Measurements from ENCODE around the gene RALY. TPM values are rescaled to one million over a fixed set of nuclear protein-coding genes. Genes with fewer than 3 reads are reported as not detected.

The RALY gene
- total RNA-seq, 2 experiments from 2014 or later = 136 to 163 TPM

- intact Hi-C loops (cut with micrococcal nuclease; ENCODE audit: unreplicated experiment) = no loop called here
- no peak overlapping the region for H3K27ac ChIP-seq (ENCODE audit: low read depth, low read length, poor library complexity, severe bottlenecking)
- no peak for TF ChIP-seq EZH2phosphoT487 (IDR thresholded peaks at IDR 0.05; ENCODE audit: borderline replicate concordance, low read depth, low read length)
- TF ChIP-seq, protein P1, sequence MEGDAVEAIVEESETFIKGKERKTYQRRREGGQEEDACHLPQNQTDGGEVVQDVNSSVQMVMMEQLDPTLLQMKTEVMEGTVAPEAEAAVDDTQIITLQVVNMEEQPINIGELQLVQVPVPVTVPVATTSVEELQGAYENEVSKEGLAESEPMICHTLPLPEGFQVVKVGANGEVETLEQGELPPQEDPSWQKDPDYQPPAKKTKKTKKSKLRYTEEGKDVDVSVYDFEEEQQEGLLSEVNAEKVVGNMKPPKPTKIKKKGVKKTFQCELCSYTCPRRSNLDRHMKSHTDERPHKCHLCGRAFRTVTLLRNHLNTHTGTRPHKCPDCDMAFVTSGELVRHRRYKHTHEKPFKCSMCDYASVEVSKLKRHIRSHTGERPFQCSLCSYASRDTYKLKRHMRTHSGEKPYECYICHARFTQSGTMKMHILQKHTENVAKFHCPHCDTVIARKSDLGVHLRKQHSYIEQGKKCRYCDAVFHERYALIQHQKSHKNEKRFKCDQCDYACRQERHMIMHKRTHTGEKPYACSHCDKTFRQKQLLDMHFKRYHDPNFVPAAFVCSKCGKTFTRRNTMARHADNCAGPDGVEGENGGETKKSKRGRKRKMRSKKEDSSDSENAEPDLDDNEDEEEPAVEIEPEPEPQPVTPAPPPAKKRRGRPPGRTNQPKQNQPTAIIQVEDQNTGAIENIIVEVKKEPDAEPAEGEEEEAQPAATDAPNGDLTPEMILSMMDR (conservative IDR thresholded peaks at IDR 0.05; ENCODE audit: low read length) = no peak
- no TSS peak for BruUV-seq (replicated peaks)
- no peaks in the 10 kb centered on the region for H3K9me2 ChIP-seq (ENCODE audit: insufficient read depth, low read length)
- no peak for DNase-seq (ENCODE audit: low spot score)
- ChIA-PET POLR2A (no interaction called here), CTCF (ENCODE audit: unreplicated experiment) (no interaction called here)
- H3K79me2 ChIP-seq (ENCODE audit: insufficient read depth, low read depth, low read length) = peaks cover 96% of the 10 kb centered on the region
- no peak overlapping the region for H3K4me2 ChIP-seq (ENCODE audit: low read length)
- no peak overlapping the region for H2AFZ ChIP-seq (ENCODE audit: low read length)
- no peak overlapping the region for H3K4me3 ChIP-seq (ENCODE audit: low read depth, low read length, poor library complexity, severe bottlenecking)
- no peaks in the 10 kb centered on the region for H3K9me3 ChIP-seq (ENCODE audit: low read length)
- H4K20me1 ChIP-seq (ENCODE audit: insufficient read depth, low read length) = peaks cover 28% of the 10 kb centered on the region; the same call in 1 of the 2 replicates
- peaks cover 33% of the 10 kb centered on the region for H3K36me3 ChIP-seq (ENCODE audit: insufficient read depth, low read length)
- H3K4me1 ChIP-seq (ENCODE audit: insufficient read depth, low read length, poor library complexity, severe bottlenecking) = peaks cover 49% of the 10 kb centered on the region
These were observed 24.5 kb downstream of the RALY start for GRCh38 chr20:34018166-34018565.

DNA sequence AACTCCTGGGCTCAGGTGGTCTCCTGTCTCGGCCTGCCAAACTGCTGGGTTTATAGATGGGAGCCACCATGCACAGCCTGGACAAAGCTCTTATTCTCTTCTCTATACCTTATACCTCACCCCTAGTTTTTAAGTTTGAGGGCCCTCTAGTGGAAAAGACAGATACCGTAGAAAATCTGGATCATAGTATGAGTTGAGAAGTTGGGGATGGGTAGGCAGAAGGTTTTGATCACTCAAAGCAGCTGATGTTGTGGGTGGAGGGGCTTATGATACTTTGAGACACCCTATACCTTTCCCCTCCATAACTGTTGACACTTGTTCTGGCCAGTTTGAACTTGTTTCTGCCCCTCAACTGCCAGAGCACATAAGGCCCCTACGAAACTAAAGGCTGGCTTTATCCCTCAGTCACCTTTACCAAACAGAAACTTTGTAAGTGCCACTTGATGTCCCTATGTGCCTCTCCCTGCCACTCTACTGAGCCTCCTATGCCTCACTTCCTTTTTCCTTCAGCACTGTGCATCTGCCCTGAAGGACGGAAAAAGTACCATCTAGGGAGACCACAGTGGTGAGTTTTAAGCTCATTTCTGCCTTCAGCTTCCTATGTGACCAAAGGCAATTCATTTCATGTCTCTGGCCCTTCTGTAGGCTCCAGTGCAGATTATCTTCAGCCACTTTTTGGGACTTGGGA is 28.6 kb downstream of the RALY start:
- H3K36me3 ChIP-seq (ENCODE audit: insufficient read depth, low read length) = peaks cover 33% of the 10 kb centered on the region
- H4K20me1 ChIP-seq (ENCODE audit: insufficient read depth, low read length) = peaks cover 18% of the 10 kb centered on the region
- no peaks in the 10 kb centered on the region for H3K9me3 ChIP-seq (ENCODE audit: low read length)
- CTCF ChIA-PET (ENCODE audit: unreplicated experiment) = interaction anchor here (0.6 to 1.7 kb wide), 4 partner anchors 29 to 161 kb away, joined by 3 to 9 read pairs (median 3); no protein-coding TSS in a partner anchor
- peak; percentile 68 for DNase-seq (ENCODE audit: low spot score)
- no peak overlapping the region for H3K4me3 ChIP-seq (ENCODE audit: low read depth, low read length, poor library complexity, severe bottlenecking)
- no peak overlapping the region for H2AFZ ChIP-seq (ENCODE audit: low read length)
- POLR2A ChIA-PET = interaction anchor here (0.8 kb wide), 1 partner anchor 29 kb away, joined by 3 read pairs; the partner anchor contains the start of gene RALY
- no peaks in the 10 kb centered on the region for H3K9me2 ChIP-seq (ENCODE audit: insufficient read depth, low read length)
- TF ChIP-seq, protein P1 (conservative IDR thresholded peaks at IDR 0.05; ENCODE audit: low read length) = peak; percentile 82
- TF ChIP-seq EZH2phosphoT487 (IDR thresholded peaks at IDR 0.05; ENCODE audit: borderline replicate concordance, low read depth, low read length) = no peak
- peaks cover 56% of the 10 kb centered on the region for H3K4me1 ChIP-seq (ENCODE audit: insufficient read depth, low read length, poor library complexity, severe bottlenecking)
- H3K4me2 ChIP-seq (ENCODE audit: low read length) = peak overlapping the region; percentile 20
- H3K27ac ChIP-seq (ENCODE audit: low read depth, low read length, poor library complexity, severe bottlenecking) = peak overlapping the region; percentile 36
- H3K79me2 ChIP-seq (ENCODE audit: insufficient read depth, low read depth, low read length) = peaks cover 95% of the 10 kb centered on the region
- intact Hi-C loops (cut with micrococcal nuclease; ENCODE audit: unreplicated experiment) = loop anchor here (1.0 to 5.0 kb wide), 3 partner anchors 75 to 159 kb away; no protein-coding TSS in a partner anchor
- no TSS peak for BruUV-seq (replicated peaks)

- no peaks in the 10 kb centered on the region for H3K9me2 ChIP-seq (ENCODE audit: insufficient read depth, low read length)
- BruUV-seq (replicated peaks) = no TSS peak
- H3K36me3 ChIP-seq (ENCODE audit: insufficient read depth, low read length) = peaks cover 38% of the 10 kb centered on the region
- H3K79me2 ChIP-seq (ENCODE audit: insufficient read depth, low read depth, low read length) = peaks cover 95% of the 10 kb centered on the region
- TF ChIP-seq, protein P1 (conservative IDR thresholded peaks at IDR 0.05; ENCODE audit: low read length) = no peak
- TF ChIP-seq EZH2phosphoT487 (IDR thresholded peaks at IDR 0.05; ENCODE audit: borderline replicate concordance, low read depth, low read length) = no peak
- H4K20me1 ChIP-seq (ENCODE audit: insufficient read depth, low read length) = peaks cover 20% of the 10 kb centered on the region
- H3K27ac ChIP-seq (ENCODE audit: low read depth, low read length, poor library complexity, severe bottlenecking) = peak overlapping the region; percentile 36
- no peak overlapping the region for H2AFZ ChIP-seq (ENCODE audit: low read length)
- peaks cover 51% of the 10 kb centered on the region for H3K4me1 ChIP-seq (ENCODE audit: insufficient read depth, low read length, poor library complexity, severe bottlenecking)
- intact Hi-C loops (cut with micrococcal nuclease; ENCODE audit: unreplicated experiment) = loop anchor here (1.0 to 5.0 kb wide), 3 partner anchors 76 to 160 kb away; no protein-coding TSS in a partner anchor
- no peak overlapping the region for H3K4me3 ChIP-seq (ENCODE audit: low read depth, low read length, poor library complexity, severe bottlenecking)
- CTCF ChIA-PET (ENCODE audit: unreplicated experiment) = interaction anchor here (1.0 to 1.7 kb wide), 3 partner anchors 108 to 161 kb away, joined by 3 to 9 read pairs (median 3); no protein-coding TSS in a partner anchor
- POLR2A ChIA-PET = no interaction called here
- H3K4me2 ChIP-seq (ENCODE audit: low read length) = peak overlapping the region; percentile 20
- no peaks in the 10 kb centered on the region for H3K9me3 ChIP-seq (ENCODE audit: low read length)
- DNase-seq (ENCODE audit: low spot score) = no peak
These were observed 29.1 kb downstream of the RALY start for GRCh38 chr20:34022839-34023234.
